Glutamatergic neuron (in vitro differentiated cells): ENCODE results near the gene UBAP2L. TPM values are rescaled to one million over a fixed set of nuclear protein-coding genes. Genes with fewer than 3 reads are reported as not detected.
"Not testable (repeated sequence)": the region's sequence is repeated elsewhere in the genome, so short reads cannot be mapped to it uniquely, and the experiment has no call there.

Source experiments
- DNase-seq: peaks from one replicate; pipeline ENCODE4 v3.0.0; 2022
- H3K27ac Mint-ChIP-seq: one replicate; pipeline ENCODE4 v1.8.0; 2020; ENCODE audit warnings: mild to moderate bottlenecking, mixed read lengths, inconsistent platforms; ENCODE audit not compliant: unreplicated experiment
- H3K27me3 Mint-ChIP-seq: one replicate; pipeline ENCODE4 v1.8.0; 2020; ENCODE audit warnings: mild to moderate bottlenecking, moderate library complexity, mixed read lengths, inconsistent platforms; ENCODE audit not compliant: unreplicated experiment
- H3K36me3 Mint-ChIP-seq: one replicate; pipeline ENCODE4 v1.8.0; 2020; ENCODE audit warnings: mild to moderate bottlenecking, mixed read lengths, inconsistent platforms; ENCODE audit not compliant: unreplicated experiment
- H3K4me1 Mint-ChIP-seq: one replicate; pipeline ENCODE4 v1.8.0; 2020; ENCODE audit warnings: mild to moderate bottlenecking, low read depth, mixed read lengths, inconsistent platforms; ENCODE audit not compliant: unreplicated experiment
- H3K4me3 Mint-ChIP-seq: one replicate; pipeline ENCODE4 v1.8.0; 2020; ENCODE audit warnings: mild to moderate bottlenecking, mixed read lengths, inconsistent platforms; ENCODE audit not compliant: unreplicated experiment
- H3K9me3 Mint-ChIP-seq: one replicate; pipeline ENCODE4 v1.8.0; 2020; ENCODE audit warnings: mild to moderate bottlenecking, moderate library complexity, mixed read lengths, inconsistent platforms; ENCODE audit not compliant: unreplicated experiment
- CTCF ChIP-seq: fragments of 200-600 bp; sonication (generic); IDR thresholded peaks from one replicate; pipeline ENCODE4 v1.5.0; 2021; ENCODE audit not compliant: partially characterized antibody, unreplicated experiment
- total RNA-seq: library from RNA; stranded (reverse); fragmentation: NEBNext Ultra II Directional; extraction: Animal tissue kit (Norgen Biotek cat#: 25700); gene quantifications from one replicate; pipeline ENCODE4 v1.2.1, GENCODE V29; 2021; ENCODE audit not compliant: unreplicated experiment

UBAP2L gene
- total RNA-seq, 1 donor from 2014 or later, result 259 TPM

GRCh38 chr1:154295408-154296235, 74.9 kb downstream of the UBAP2L start:
- Mint-ChIP-seq H3K27me3 (no peaks in the 10 kb centered on the region), H3K36me3 (peaks cover 13% of the 10 kb centered on the region), H3K4me1 (no peaks in the 10 kb centered on the region), H3K27ac (no peak overlapping the region), H3K4me3 (no peak overlapping the region), H3K9me3 (peaks cover 11% of the 10 kb centered on the region)
- DNase-seq, result no peak
- TF ChIP-seq CTCF, result no peak

GRCh38 chr1:154301582-154301981, 80.8 kb downstream of the UBAP2L start:
- Mint-ChIP-seq H3K4me1 (no peaks in the 10 kb centered on the region), H3K9me3 (peaks cover 2% of the 10 kb centered on the region), H3K36me3 (no peaks in the 10 kb centered on the region), H3K27me3 (no peaks in the 10 kb centered on the region), H3K4me3 (no peak overlapping the region), H3K27ac (no peak overlapping the region)
- TF ChIP-seq CTCF, result no peak
- no peak for DNase-seq

- H3K27ac Mint-ChIP-seq, result no peak overlapping the region
- no peaks in the 10 kb centered on the region for H3K27me3 Mint-ChIP-seq
- H3K36me3 Mint-ChIP-seq, result peaks cover 5% of the 10 kb centered on the region
- DNase-seq, result no peak
- H3K9me3 Mint-ChIP-seq, result peaks cover 2% of the 10 kb centered on the region
- H3K4me1 Mint-ChIP-seq, result no peaks in the 10 kb centered on the region
- H3K4me3 Mint-ChIP-seq, result no peak overlapping the region
- TF ChIP-seq CTCF, result no peak
Measured at GRCh38 chr1:154304664-154305337, 84.0 kb downstream of the UBAP2L start.

GRCh38 chr1:154306151-154306550, 85.4 kb downstream of the UBAP2L start:
- no peak for DNase-seq
- Mint-ChIP-seq H3K27ac (no peak overlapping the region), H3K4me3 (no peak overlapping the region), H3K4me1 (no peaks in the 10 kb centered on the region), H3K36me3 (peaks cover 5% of the 10 kb centered on the region), H3K27me3 (no peaks in the 10 kb centered on the region), H3K9me3 (peaks cover 2% of the 10 kb centered on the region)
- TF ChIP-seq CTCF, result no peak

GRCh38 chr1:154307670-154308270, 87.0 kb downstream of the UBAP2L start:
- H3K36me3 Mint-ChIP-seq, H3K27ac Mint-ChIP-seq, H3K27me3 Mint-ChIP-seq, H3K4me1 Mint-ChIP-seq, H3K9me3 Mint-ChIP-seq, H3K4me3 Mint-ChIP-seq, DNase-seq: not testable (repeated sequence)

DNA sequence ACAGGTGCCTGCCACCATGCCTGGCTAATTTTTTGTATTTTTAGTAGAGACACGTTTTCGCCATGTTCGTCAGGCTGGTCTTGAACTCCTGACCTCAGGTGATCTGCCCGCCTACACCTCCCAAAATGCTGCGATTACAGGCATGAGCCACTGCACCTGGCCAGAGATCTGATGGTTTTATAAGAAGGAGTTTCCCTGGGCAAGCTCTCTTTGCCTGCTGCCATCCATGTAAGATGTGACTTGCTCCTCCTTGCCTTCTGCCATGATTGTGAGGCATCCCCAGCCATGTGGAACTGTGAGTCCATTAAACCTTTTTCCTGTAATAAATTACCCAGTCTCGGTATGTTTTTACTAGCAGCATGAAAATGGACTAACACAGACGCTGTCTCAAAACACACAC, 88.4 kb downstream of the UBAP2L start:
- not testable (repeated sequence) for H3K27ac Mint-ChIP-seq, H3K27me3 Mint-ChIP-seq, H3K4me3 Mint-ChIP-seq, H3K9me3 Mint-ChIP-seq, H3K36me3 Mint-ChIP-seq, DNase-seq, H3K4me1 Mint-ChIP-seq

DNA sequence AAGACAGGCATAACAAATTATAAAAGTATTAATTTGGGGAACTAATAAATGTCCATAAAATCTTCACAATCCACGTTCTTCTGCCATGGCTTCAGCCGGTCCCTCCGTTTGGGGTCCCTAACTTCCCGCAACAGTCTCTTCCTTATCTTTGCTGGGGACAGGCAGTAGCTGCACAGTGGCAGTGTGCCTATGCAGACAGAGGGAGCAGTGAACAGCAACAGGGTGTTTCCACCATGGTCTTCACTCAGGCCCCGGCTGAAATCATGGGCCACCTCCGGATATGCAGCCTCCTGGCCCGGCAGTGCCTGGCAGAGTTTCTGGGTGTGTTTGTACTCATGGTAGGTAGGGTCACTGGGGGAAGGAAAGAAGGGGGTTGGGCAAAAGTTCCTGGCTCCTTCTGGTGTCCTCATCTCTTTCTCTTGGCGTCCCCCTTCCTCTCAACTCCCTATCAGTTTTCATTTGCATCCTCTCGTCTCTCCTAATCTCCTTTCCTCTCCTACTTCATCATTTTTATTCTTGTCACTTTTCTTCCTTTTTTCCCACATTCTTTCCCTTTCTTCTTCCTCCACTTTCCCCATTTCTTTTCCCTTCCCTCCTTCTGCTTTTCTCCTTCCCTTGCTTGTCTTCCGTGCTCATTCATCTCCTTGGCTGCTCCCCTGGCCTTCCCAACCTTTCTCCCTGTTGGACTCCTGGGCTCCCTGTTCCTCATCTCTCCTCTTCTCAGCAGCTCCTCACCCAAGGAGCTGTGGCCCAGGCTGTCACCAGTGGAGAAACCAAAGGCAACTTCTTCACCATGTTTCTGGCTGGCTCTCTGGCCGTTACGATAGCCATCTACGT, 91.7 kb downstream of the UBAP2L start:
- not testable (repeated sequence) for H3K27ac Mint-ChIP-seq, H3K4me1 Mint-ChIP-seq, DNase-seq, H3K36me3 Mint-ChIP-seq, H3K9me3 Mint-ChIP-seq, H3K27me3 Mint-ChIP-seq, H3K4me3 Mint-ChIP-seq
